HL-60/S4 (cell line): Measurements from ENCODE around the gene CACNA1C.

Experiments
- in situ Hi-C: fragments of 300-500 bp; cut with MboI; formaldehyde crosslinking; loops from 2 replicates; pipeline ENCODE4 v1.14.3; 2022; ENCODE audit warnings: low sequenced_read_pairs

CACNA1C gene

GRCh38 chr12:2267703-2268470 is 215.1 kb downstream of the CACNA1C start:
- in situ Hi-C loops, result no loop called here

GRCh38 chr12:2268471-2269286 is 215.9 kb downstream of the CACNA1C start:
- in situ Hi-C loops, result no loop called here

GRCh38 chr12:2270846-2271245 is 218.1 kb downstream of the CACNA1C start:
- in situ Hi-C loops, result no loop called here

- in situ Hi-C loops, result no loop called here
These were observed 219.2 kb downstream of the CACNA1C start for GRCh38 chr12:2271961-2272360.

GRCh38 chr12:2273288-2273687 is 220.5 kb downstream of the CACNA1C start:
- in situ Hi-C loops, result no loop called here

GRCh38 chr12:2273751-2274150 is 221.0 kb downstream of the CACNA1C start:
- in situ Hi-C loops, result no loop called here

- in situ Hi-C loops, result no loop called here
These were observed 221.9 kb downstream of the CACNA1C start for GRCh38 chr12:2274733-2275132.

- in situ Hi-C loops, result no loop called here
These were observed 223.7 kb downstream of the CACNA1C start for GRCh38 chr12:2276288-2277033.

GRCh38 chr12:2277492-2278155 is 224.8 kb downstream of the CACNA1C start:
- in situ Hi-C loops, result no loop called here

GRCh38 chr12:2281446-2281845 is 228.7 kb downstream of the CACNA1C start:
- in situ Hi-C loops, result loop anchor here (5.0 to 10.0 kb wide), 2 partner anchors 224 to 303 kb away; no protein-coding TSS in a partner anchor

GRCh38 chr12:2282318-2282717 is 229.5 kb downstream of the CACNA1C start:
- in situ Hi-C loops, result loop anchor here (5.0 to 10.0 kb wide), 2 partner anchors 225 to 302 kb away; no protein-coding TSS in a partner anchor

GRCh38 chr12:2283480-2283879 is 230.7 kb downstream of the CACNA1C start:
- in situ Hi-C loops, result loop anchor here (5.0 to 10.0 kb wide), 2 partner anchors 226 to 301 kb away; no protein-coding TSS in a partner anchor

- in situ Hi-C loops, result loop anchor here (5.0 to 10.0 kb wide), 2 partner anchors 227 to 301 kb away; no protein-coding TSS in a partner anchor
These were observed 231.1 kb downstream of the CACNA1C start for GRCh38 chr12:2283916-2284315.

GRCh38 chr12:2284321-2284813 is 231.6 kb downstream of the CACNA1C start:
- in situ Hi-C loops, result loop anchor here (5.0 to 10.0 kb wide), 2 partner anchors 227 to 300 kb away; no protein-coding TSS in a partner anchor

GRCh38 chr12:2284857-2285256 is 232.1 kb downstream of the CACNA1C start:
- in situ Hi-C loops, result loop anchor here (5.0 to 10.0 kb wide), 2 partner anchors 228 to 300 kb away; no protein-coding TSS in a partner anchor

GRCh38 chr12:2285462-2285861 is 232.7 kb downstream of the CACNA1C start:
- in situ Hi-C loops, result loop anchor here (10.0 kb wide), 1 partner anchor 299 kb away; no protein-coding TSS in a partner anchor

- in situ Hi-C loops, result loop anchor here (10.0 kb wide), 1 partner anchor 299 kb away; no protein-coding TSS in a partner anchor
These were observed 233.3 kb downstream of the CACNA1C start for GRCh38 chr12:2286047-2286446.

GRCh38 chr12:2286461-2287131 is 233.8 kb downstream of the CACNA1C start:
- in situ Hi-C loops, result loop anchor here (10.0 kb wide), 1 partner anchor 298 kb away; no protein-coding TSS in a partner anchor

GRCh38 chr12:2287151-2287550 is 234.4 kb downstream of the CACNA1C start:
- in situ Hi-C loops, result loop anchor here (10.0 kb wide), 1 partner anchor 298 kb away; no protein-coding TSS in a partner anchor
